ENCODE measurements around the gene PDE6D. TPM values are rescaled to one million over a fixed set of nuclear protein-coding genes. Genes with fewer than 3 reads are reported as not detected.

The PDE6D gene
- total and polyA plus RNA-seq, 2 of the 13 experiments (the other 11 are each of a cell fraction or from before 2014, with no cell fraction given): 14.1 to 23.2 TPM

- TF ChIP-seq ZNF407 (CRISPR knock-in tag; IDR thresholded peaks at IDR 0.05; ENCODE audit: not compliant biosample characterization) (no peak), NAIF1 (CRISPR knock-in tag; IDR thresholded peaks at IDR 0.05; ENCODE audit: borderline replicate concordance) (no peak), AHR (CRISPR knock-in tag; IDR thresholded peaks at IDR 0.05) (no peak), ZNF101 (CRISPR knock-in tag; IDR thresholded peaks at IDR 0.05; ENCODE audit: borderline replicate concordance, low read depth) (no peak), ZNF552 (CRISPR knock-in tag; IDR thresholded peaks at IDR 0.05; ENCODE audit: borderline replicate concordance) (no peak), ETV6 (CRISPR knock-in tag; conservative IDR thresholded peaks at IDR 0.05) (no peak), ZNF543 (CRISPR knock-in tag; IDR thresholded peaks at IDR 0.05) (no peak), KLF6 (CRISPR knock-in tag; IDR thresholded peaks at IDR 0.05) (peak; percentile 14; the same call in 1 of the 2 replicates), ZNF431 (CRISPR knock-in tag; IDR thresholded peaks at IDR 0.05; ENCODE audit: borderline replicate concordance, low read depth) (no peak), HIVEP1 (CRISPR knock-in tag; IDR thresholded peaks at IDR 0.05) (no peak), PAXIP1 (CRISPR knock-in tag; conservative IDR thresholded peaks at IDR 0.05) (no peak), ZBTB25 (CRISPR knock-in tag; IDR thresholded peaks at IDR 0.05) (no peak), ZNF343 (CRISPR knock-in tag; IDR thresholded peaks at IDR 0.05) (0 out of 2 replicates have a peak, but pooled peaks have one; percentile 6), ZNF709 (CRISPR knock-in tag; IDR thresholded peaks at IDR 0.05) (no peak), ZBTB38 (CRISPR knock-in tag; IDR thresholded peaks at IDR 0.05) (no peak), MAFK (conservative IDR thresholded peaks at IDR 0.05 in 1 of 2, IDR thresholded peaks at IDR 0.05 in 1 of 2; ENCODE audit: low read length in 2 of 2) (no peak)
Measured at GRCh38 chr2:231708773-231709635, 72.1 kb downstream of the PDE6D start (continued).
